ENCODE results near the gene HK1.

GRCh38 chr10:69312528-69312927 is 34.2 kb downstream of the HK1 start:
- TF ChIP-seq CTCF (conservative IDR thresholded peaks at IDR 0.05; ENCODE audit: low read depth, low read length): no peak
- TF ChIP-seq POLR2A (IDR thresholded peaks at IDR 0.05; ENCODE audit: low read depth, low read length): no peak
- TF ChIP-seq SMC3 (IDR thresholded peaks at IDR 0.05; ENCODE audit: low read depth, low read length): no peak
